HCT116 (cell line): Measurements from ENCODE around the gene ASB6.

ENCODE experiments used
- ATF3 ChIP-seq: IDR thresholded peaks from 2 replicates; pipeline ENCODE4 v1.6.1; 2012
- CTCF ChIP-seq, 3 experiments: fragments of 200-600 bp in 1 of 3; sonication (generic) in 1 of 3; IDR thresholded peaks in 2 of 3; conservative IDR thresholded peaks in 1 of 3; 2 replicates each; pipeline ENCODE4 v1.5.1; 2012 to 2017; ENCODE audit warnings: low read depth in 2 of 3, low read length in 2 of 3, antibody characterized with exemption in 1 of 3, borderline replicate concordance in 1 of 3, control low read depth in 1 of 3, mild to moderate bottlenecking in 1 of 3, mixed read lengths in 1 of 3, mixed run types in 1 of 3, moderate library complexity in 1 of 3; ENCODE audit not compliant: insufficient read depth in 1 of 3
- MAX ChIP-seq: IDR thresholded peaks from 2 replicates; pipeline ENCODE4 v1.6.1; 2012
- REST ChIP-seq: IDR thresholded peaks from 2 replicates; pipeline ENCODE4 v1.6.1; 2012; ENCODE audit warnings: low read depth
- ZBTB33 ChIP-seq: IDR thresholded peaks from 2 replicates; pipeline ENCODE4 v1.6.1; 2011; ENCODE audit warnings: mild to moderate bottlenecking, low read length, moderate library complexity; ENCODE audit not compliant: insufficient replicate concordance; ENCODE audit errors: extremely low read depth

- TF ChIP-seq CTCF (IDR thresholded peaks at IDR 0.05 in 2 of 3, conservative IDR thresholded peaks at IDR 0.05 in 1 of 3; ENCODE audit: borderline replicate concordance in 1 of 3, insufficient read depth in 1 of 3, low read depth in 2 of 3, low read length in 2 of 3) (no peak), ZBTB33 (no peak), MAX (no peak), REST (no peak), ATF3 (no peak)
Observed at GRCh38 chr9:129595903-129596540, 45.9 kb downstream of the ASB6 start.
